IMR-90 (cell line): ENCODE measurements around the gene GSTO1. TPM values are rescaled to one million over a fixed set of nuclear protein-coding genes. Genes with fewer than 3 reads are reported as not detected.
A peak's percentile ranks its signal among the peaks of the same experiment; 100 is the strongest.

Experiments
- ATAC-seq: fragments of 200-7000 bp; cut with Tn5 transposase; 2 replicates; pipeline ENCODE4 v1.9.1; 2020; ENCODE audit warnings: low read depth, mild to moderate bottlenecking, moderate library complexity
- BruUV-seq: library from RNA; stranded (reverse); fragments of 400-500 nt; replicated peaks from 2 replicates; lab custom pipeline; 2021; lab: Mats Ljungman, UMichigan
- CTCF ChIA-PET: fragments of 300-600 bp; formaldehyde crosslinking; extraction: SDS; loops from one replicate; lab custom pipeline; 2021; ENCODE audit warnings: antibody characterized with exemption; lab: Yijun Ruan, JAX
- POLR2A ChIA-PET: fragments of 300-600 bp; sonication (Branson Sonifier 250); formaldehyde crosslinking; loops from one replicate; lab custom pipeline; 2022; ENCODE audit warnings: antibody characterized with exemption; ENCODE audit not compliant: unreplicated experiment; lab: Charles Lee
- DNase-seq: peaks from one replicate; pipeline ENCODE4 v3.0.0; 2013
- H2AFZ ChIP-seq: replicated peaks from 2 replicates; pipeline ENCODE3; 2013; ENCODE audit warnings: low read length, mild to moderate bottlenecking; ENCODE audit not compliant: poor library complexity
- H2AK5ac ChIP-seq: 2 replicates; pipeline ENCODE4 v1.6.1; 2013; ENCODE audit warnings: low read depth, low read length, inconsistent platforms
- H2AK9ac ChIP-seq: replicated peaks from 2 replicates; pipeline ENCODE3; 2013; ENCODE audit warnings: mild to moderate bottlenecking, low read depth, low read length, moderate library complexity; ENCODE audit not compliant: poor library complexity
- H2BK120ac ChIP-seq: 2 replicates; pipeline ENCODE4 v1.6.1; 2013; ENCODE audit warnings: low read depth, low read length, inconsistent platforms
- H2BK15ac ChIP-seq: 3 replicates; pipeline ENCODE4 v1.6.1; 2013; ENCODE audit warnings: low read depth, low read length, inconsistent platforms
- H2BK20ac ChIP-seq: 2 replicates; pipeline ENCODE4 v1.6.1; 2013; ENCODE audit warnings: low read depth, mild to moderate bottlenecking, inconsistent platforms, low read length, moderate library complexity
- H2BK5ac ChIP-seq: 2 replicates; pipeline ENCODE4 v1.6.1; 2013; ENCODE audit warnings: mild to moderate bottlenecking, low read depth, low read length, inconsistent platforms; ENCODE audit not compliant: poor library complexity, severe bottlenecking
- H3K14ac ChIP-seq: replicated peaks from 2 replicates; pipeline ENCODE4 v1.6.1; 2013; ENCODE audit warnings: low read depth, low read length, inconsistent platforms
- H3K18ac ChIP-seq: 2 replicates; pipeline ENCODE4 v1.6.1; 2013; ENCODE audit warnings: low read depth, low read length, control low read depth
- H3K23ac ChIP-seq: 2 replicates; pipeline ENCODE4 v1.6.1; 2013; ENCODE audit warnings: low read depth, low read length, inconsistent platforms
- H3K27ac ChIP-seq: 2 replicates; pipeline ENCODE4 v1.5.1; 2013; ENCODE audit warnings: mild to moderate bottlenecking, control low read depth, low read length; ENCODE audit not compliant: insufficient read depth
- H3K27me3 ChIP-seq: 2 replicates; pipeline ENCODE4 v1.6.1; 2013; ENCODE audit warnings: low read length; ENCODE audit not compliant: control insufficient read depth, insufficient read depth
- H3K36me3 ChIP-seq: 2 replicates; pipeline ENCODE4 v1.6.1; 2013; ENCODE audit warnings: low read length, mixed read lengths; ENCODE audit not compliant: control insufficient read depth, insufficient read depth
- H3K4ac ChIP-seq: 2 replicates; pipeline ENCODE4 v1.6.1; 2013; ENCODE audit warnings: low read depth, low read length, inconsistent platforms
- H3K4me1 ChIP-seq: 2 replicates; pipeline ENCODE4 v1.6.1; 2013; ENCODE audit warnings: low read length, mixed read lengths; ENCODE audit not compliant: control insufficient read depth, insufficient read depth
- H3K4me2 ChIP-seq: 2 replicates; pipeline ENCODE4 v1.6.1; 2013; ENCODE audit warnings: low read depth, mild to moderate bottlenecking, control low read depth, low read length, moderate library complexity
- H3K4me3 ChIP-seq: 2 replicates; pipeline ENCODE4 v1.5.1; 2013; ENCODE audit warnings: low read depth, mild to moderate bottlenecking, control low read depth, low read length, moderate library complexity; ENCODE audit not compliant: insufficient read depth
- H3K56ac ChIP-seq: 2 replicates; pipeline ENCODE4 v1.6.1; 2013; ENCODE audit warnings: low read length, inconsistent platforms; ENCODE audit not compliant: insufficient read depth; ENCODE audit errors: extremely low read depth
- H3K79me1 ChIP-seq, 2 experiments: 2 replicates each; pipeline ENCODE4 v1.6.1; 2013; ENCODE audit warnings: low read length in 2 of 2, inconsistent platforms in 1 of 2, low read depth in 1 of 2
- H3K9ac ChIP-seq: 2 replicates; pipeline ENCODE4 v1.6.1; 2013; ENCODE audit warnings: low read depth, low read length, control low read depth
- H3K9me1 ChIP-seq: 2 replicates; pipeline ENCODE4 v1.6.1; 2013; ENCODE audit warnings: low read length, inconsistent platforms; ENCODE audit not compliant: insufficient read depth
- H3K9me3 ChIP-seq: 2 replicates; pipeline ENCODE4 v1.6.1; 2013; ENCODE audit warnings: low read length; ENCODE audit not compliant: control insufficient read depth, insufficient read depth
- H4K20me1 ChIP-seq: 2 replicates; pipeline ENCODE4 v1.6.1; 2013; ENCODE audit warnings: low read length, inconsistent platforms; ENCODE audit not compliant: insufficient read depth
- H4K5ac ChIP-seq: 2 replicates; pipeline ENCODE4 v1.6.1; 2013; ENCODE audit warnings: mild to moderate bottlenecking, low read depth, low read length, control low read depth
- H4K8ac ChIP-seq, 2 experiments: 2 replicates each; pipeline ENCODE4 v1.6.1; 2013; ENCODE audit warnings: low read depth in 2 of 2, low read length in 2 of 2, control low read depth in 1 of 2, inconsistent platforms in 1 of 2
- H4K91ac ChIP-seq: 2 replicates; pipeline ENCODE4 v1.6.1; 2013; ENCODE audit warnings: low read depth, low read length, inconsistent platforms; ENCODE audit not compliant: insufficient read depth
- CEBPB ChIP-seq: IDR thresholded peaks from 2 replicates; pipeline ENCODE4 v1.6.1; 2012; ENCODE audit warnings: low read depth, low read length, improper control_type of control experiment
- CHD1 ChIP-seq: IDR thresholded peaks from 2 replicates; pipeline ENCODE4 v1.6.1; 2012; ENCODE audit warnings: low read depth, low read length, improper control_type of control experiment
- FOS ChIP-seq: fragments of 150-350 bp; IDR thresholded peaks from 2 replicates; pipeline ENCODE4 v1.6.1; 2016; ENCODE audit warnings: low read depth, low read length
- MAFK ChIP-seq: IDR thresholded peaks from 2 replicates; pipeline ENCODE4 v1.6.1; 2012; ENCODE audit warnings: low read depth, low read length, improper control_type of control experiment
- POLR2A ChIP-seq: IDR thresholded peaks from 2 replicates; pipeline ENCODE4 v1.6.1; 2012; ENCODE audit warnings: mild to moderate bottlenecking, low read depth, low read length
- WGBS, 2 experiments: methylation state at CpG; one replicate each; pipeline versions ENCODE4 v1.1.5 to v1.1.7; 2013; ENCODE audit warnings: missing lambda C conversion rate in 2 of 2; ENCODE audit not compliant: insufficient read length in 1 of 2; ENCODE audit errors: extremely low coverage in 2 of 2; 5-methylcytosine and 5-hydroxymethylcytosine counted together
- dilution Hi-C: fragments of 300-500 bp; cut with HindIII; formaldehyde crosslinking; loops from one replicate; pipeline ENCODE4 v1.14.3; 2018; ENCODE audit warnings: low sequenced_read_pairs; ENCODE audit not compliant: unreplicated experiment
- in situ Hi-C: fragments of 300-500 bp; cut with MboI; formaldehyde crosslinking; loops from 3 replicates; pipeline ENCODE4 v1.14.3; 2019; ENCODE audit warnings: low sequenced_read_pairs, inconsistent platforms, mixed read lengths
- intact Hi-C: fragments of 100-400 bp; cut with micrococcal nuclease; formaldehyde crosslinking; loops from 2 replicates; pipeline ENCODE4 v1.10.0; 2022
- polyA plus RNA-seq, 3 experiments: library from polyadenylated mRNA; depleted of rRNA; stranded (reverse); fragments of >200 nt; gene quantifications; 2 replicates each; pipeline ENCODE4 v1.2.3, GENCODE V29; 2012; ENCODE audit warnings: low replicate concordance in 1 of 3
- total RNA-seq: library from RNA; depleted of rRNA; stranded (reverse); fragments of >200 nt; gene quantifications from 2 replicates; pipeline ENCODE4 v1.2.3, GENCODE V29; 2012
- TF ChIP-seq, protein P1 (sequence below): fragments of 150-350 bp; IDR thresholded peaks from 2 replicates; pipeline ENCODE4 v1.6.1; 2016; ENCODE audit warnings: low read depth, mild to moderate bottlenecking, low read length, moderate library complexity, borderline replicate concordance

The GSTO1 gene
- total and polyA plus RNA-seq, 2 of the 4 experiments (the other 2 are of a cell fraction): 186 to 258 TPM

GRCh38 chr10:104255311-104255981 is 754 bp downstream of the GSTO1 start:
- ChIA-PET CTCF (interaction anchor here (1.3 to 2.3 kb wide), 2 partner anchors 19 to 45 kb away, joined by 6 to 11 read pairs; no protein-coding TSS in a partner anchor), POLR2A (no interaction called here)
- in situ Hi-C loops: no loop called here
- Histone ChIP-seq H4K8ac (peak overlapping the region; percentile 83 to 96), H3K27ac (peak overlapping the region; percentile 96), H3K9me1 (peaks cover 10% of the 10 kb centered on the region; the same call in 1 of the 2 replicates), H4K5ac (peak overlapping the region; percentile 53), H3K18ac (peak overlapping the region; percentile 90), H3K4me2 (peak overlapping the region; percentile 97), H3K9me3 (no peaks in the 10 kb centered on the region), H2BK15ac (no peak overlapping the region; the same call in 2 of the 3 replicates), H3K23ac (peak overlapping the region; percentile 92), H2AK9ac (peak overlapping the region; percentile 95), H3K9ac (peak overlapping the region; percentile 96), H3K36me3 (peaks cover 19% of the 10 kb centered on the region), H3K79me1 (peaks cover 9 to 30% of the 10 kb centered on the region in 2 experiments; a peak in 2 of 4 replicates), H4K20me1 (peaks cover 21% of the 10 kb centered on the region; the same call in 1 of the 2 replicates), H3K4ac (peak overlapping the region; percentile 68), H3K27me3 (no peaks in the 10 kb centered on the region), H2AK5ac (peak overlapping the region; percentile 81; the same call in 1 of the 2 replicates), H2BK20ac (no peak overlapping the region), H3K56ac (peak overlapping the region; percentile 91), H4K91ac (peak overlapping the region; percentile 49), H3K4me1 (peaks cover 13% of the 10 kb centered on the region), H2BK120ac (peak overlapping the region; percentile 58; the same call in 1 of the 2 replicates), H2AFZ (peak overlapping the region; percentile 92), H3K4me3 (peak overlapping the region; percentile 96), H2BK5ac (peak overlapping the region; percentile 90), H3K14ac (peak overlapping the region; percentile 86)
- intact Hi-C loops: loop anchor here (1.0 to 2.0 kb wide), 2 partner anchors 134 to 211 kb away; no protein-coding TSS in a partner anchor
- peak; percentile 61 for ATAC-seq
- no CpG with 5 or more reads among the region's 12 CpGs for WGBS, 2 experiments
- dilution Hi-C loops: no loop called here
- BruUV-seq: TSS peak; percentile 54
- peak; percentile 90 for TF ChIP-seq CEBPB
- no peak for TF ChIP-seq MAFK
- 0 out of 2 replicates have a peak, but pooled peaks have one; percentile 44 for TF ChIP-seq CHD1
- TF ChIP-seq POLR2A: peak; percentile 91
- 0 out of 2 replicates have a peak, but pooled peaks have one; percentile 14 for TF ChIP-seq FOS
- TF ChIP-seq, protein P1, sequence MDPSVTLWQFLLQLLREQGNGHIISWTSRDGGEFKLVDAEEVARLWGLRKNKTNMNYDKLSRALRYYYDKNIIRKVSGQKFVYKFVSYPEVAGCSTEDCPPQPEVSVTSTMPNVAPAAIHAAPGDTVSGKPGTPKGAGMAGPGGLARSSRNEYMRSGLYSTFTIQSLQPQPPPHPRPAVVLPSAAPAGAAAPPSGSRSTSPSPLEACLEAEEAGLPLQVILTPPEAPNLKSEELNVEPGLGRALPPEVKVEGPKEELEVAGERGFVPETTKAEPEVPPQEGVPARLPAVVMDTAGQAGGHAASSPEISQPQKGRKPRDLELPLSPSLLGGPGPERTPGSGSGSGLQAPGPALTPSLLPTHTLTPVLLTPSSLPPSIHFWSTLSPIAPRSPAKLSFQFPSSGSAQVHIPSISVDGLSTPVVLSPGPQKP: no peak
- peak; percentile 90 for DNase-seq
